ENCODE data around the gene IFIT1B.

The IFIT1B gene

DNA sequence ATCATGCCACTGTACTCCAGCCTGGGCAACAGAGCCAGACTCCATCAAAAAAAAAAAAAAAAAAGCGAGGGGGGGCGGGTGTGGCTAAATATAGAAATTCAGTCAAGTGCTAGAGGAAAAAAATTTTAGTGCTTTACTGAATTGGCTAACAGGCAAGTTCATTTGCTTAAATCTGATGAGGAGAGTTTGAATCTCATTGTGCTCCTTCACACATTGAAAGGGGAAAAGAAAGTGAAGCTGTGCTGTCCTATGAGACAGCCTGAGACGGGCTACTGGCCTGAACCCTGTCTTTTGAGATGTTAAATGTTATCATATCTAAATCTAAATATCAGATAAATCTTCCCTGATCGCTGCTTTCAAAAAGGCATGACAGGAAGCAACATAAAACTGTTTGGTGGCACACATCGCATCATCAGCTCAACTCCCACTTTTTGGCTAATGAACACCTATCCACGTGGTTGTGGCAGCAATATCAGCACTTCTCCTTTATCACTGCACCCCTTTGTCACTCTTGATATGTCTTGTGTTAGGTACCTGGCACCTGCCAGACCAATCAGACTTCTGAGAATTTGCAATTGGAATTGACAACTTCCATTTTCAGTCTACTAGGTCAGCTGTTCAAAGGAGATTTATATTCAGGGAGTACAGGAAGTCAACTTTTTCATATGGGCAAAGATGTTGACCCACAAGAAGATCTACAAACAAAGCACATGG, 14.0 kb upstream of the IFIT1B start:
- TF ChIP-seq, protein P1, sequence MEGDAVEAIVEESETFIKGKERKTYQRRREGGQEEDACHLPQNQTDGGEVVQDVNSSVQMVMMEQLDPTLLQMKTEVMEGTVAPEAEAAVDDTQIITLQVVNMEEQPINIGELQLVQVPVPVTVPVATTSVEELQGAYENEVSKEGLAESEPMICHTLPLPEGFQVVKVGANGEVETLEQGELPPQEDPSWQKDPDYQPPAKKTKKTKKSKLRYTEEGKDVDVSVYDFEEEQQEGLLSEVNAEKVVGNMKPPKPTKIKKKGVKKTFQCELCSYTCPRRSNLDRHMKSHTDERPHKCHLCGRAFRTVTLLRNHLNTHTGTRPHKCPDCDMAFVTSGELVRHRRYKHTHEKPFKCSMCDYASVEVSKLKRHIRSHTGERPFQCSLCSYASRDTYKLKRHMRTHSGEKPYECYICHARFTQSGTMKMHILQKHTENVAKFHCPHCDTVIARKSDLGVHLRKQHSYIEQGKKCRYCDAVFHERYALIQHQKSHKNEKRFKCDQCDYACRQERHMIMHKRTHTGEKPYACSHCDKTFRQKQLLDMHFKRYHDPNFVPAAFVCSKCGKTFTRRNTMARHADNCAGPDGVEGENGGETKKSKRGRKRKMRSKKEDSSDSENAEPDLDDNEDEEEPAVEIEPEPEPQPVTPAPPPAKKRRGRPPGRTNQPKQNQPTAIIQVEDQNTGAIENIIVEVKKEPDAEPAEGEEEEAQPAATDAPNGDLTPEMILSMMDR (IDR thresholded peaks at IDR 0.05; ENCODE audit: poor library complexity, severe bottlenecking), result no peak
- ATAC-seq (ENCODE audit: low read depth) (no peak), DNase-seq (ENCODE audit: low spot score) (no peak)
- H3K9me3 ChIP-seq (ENCODE audit: severe bottlenecking), result no peaks in the 10 kb centered on the region
- no peaks in the 10 kb centered on the region for H3K27me3 ChIP-seq (ENCODE audit: insufficient read depth, poor library complexity, severe bottlenecking)
- H3K36me3 ChIP-seq (ENCODE audit: low read depth), result no peaks in the 10 kb centered on the region
- H3K4me3 ChIP-seq (ENCODE audit: severe bottlenecking), result no peak overlapping the region
- no peaks in the 10 kb centered on the region for H3K4me1 ChIP-seq (ENCODE audit: insufficient read depth, poor library complexity, severe bottlenecking)
- no peak overlapping the region for H3K27ac ChIP-seq (ENCODE audit: poor library complexity, severe bottlenecking)

DNA sequence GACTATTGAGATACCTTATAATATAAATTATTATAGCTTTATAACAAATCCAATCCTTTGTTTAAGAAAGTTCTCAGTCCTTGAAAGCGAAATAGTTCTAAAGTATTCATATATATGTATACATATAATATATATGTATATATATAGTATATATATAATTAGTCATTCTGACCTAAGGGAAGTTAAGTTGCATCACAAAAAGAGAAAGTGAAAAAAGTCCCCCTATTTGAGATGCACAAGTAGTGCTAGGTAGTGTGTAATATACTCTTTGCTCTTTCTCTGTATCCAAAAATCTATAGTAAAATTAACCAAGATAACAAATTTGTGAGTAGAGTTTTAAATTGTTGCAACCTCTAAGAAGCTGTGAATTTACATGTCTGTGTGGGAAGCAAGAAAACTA, 13.3 kb upstream of the IFIT1B start:
- no peak for DNase-seq (ENCODE audit: low spot score)
- no peak overlapping the region for H3K4me3 ChIP-seq (ENCODE audit: severe bottlenecking)
- ATAC-seq (ENCODE audit: low read depth), result no peak
- no peaks in the 10 kb centered on the region for H3K27me3 ChIP-seq (ENCODE audit: insufficient read depth, poor library complexity, severe bottlenecking)
- no peak overlapping the region for H3K27ac ChIP-seq (ENCODE audit: poor library complexity, severe bottlenecking)
- H3K4me1 ChIP-seq (ENCODE audit: insufficient read depth, poor library complexity, severe bottlenecking), result no peaks in the 10 kb centered on the region
- no peaks in the 10 kb centered on the region for H3K36me3 ChIP-seq (ENCODE audit: low read depth)
- TF ChIP-seq, protein P1 (IDR thresholded peaks at IDR 0.05; ENCODE audit: poor library complexity, severe bottlenecking), result no peak
- no peaks in the 10 kb centered on the region for H3K9me3 ChIP-seq (ENCODE audit: severe bottlenecking)

DNA sequence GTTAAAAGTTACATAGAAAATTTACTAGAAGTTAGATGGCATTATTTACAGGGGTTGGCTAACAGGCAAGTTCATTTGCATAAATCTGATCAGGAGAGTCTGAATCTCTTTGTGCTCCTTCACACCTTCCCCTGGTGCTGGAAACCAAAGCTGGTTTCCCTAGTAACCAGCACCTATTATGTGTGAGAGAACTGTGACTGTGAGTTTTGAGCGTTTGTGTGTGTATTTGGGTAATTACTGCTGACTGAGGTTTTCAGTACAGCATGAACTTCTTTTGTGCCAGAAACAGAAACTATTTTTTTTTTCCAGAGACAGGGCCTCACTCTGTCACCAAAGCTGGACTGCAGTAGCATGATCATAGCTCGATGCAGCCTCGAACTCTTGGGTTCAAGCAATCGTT, 10.3 kb upstream of the IFIT1B start:
- no peak overlapping the region for H3K4me3 ChIP-seq (ENCODE audit: severe bottlenecking)
- no peaks in the 10 kb centered on the region for H3K4me1 ChIP-seq (ENCODE audit: insufficient read depth, poor library complexity, severe bottlenecking)
- H3K27ac ChIP-seq (ENCODE audit: poor library complexity, severe bottlenecking), result no peak overlapping the region
- no peaks in the 10 kb centered on the region for H3K27me3 ChIP-seq (ENCODE audit: insufficient read depth, poor library complexity, severe bottlenecking)
- DNase-seq (ENCODE audit: low spot score), result no peak
- ATAC-seq (ENCODE audit: low read depth), result no peak
- no peaks in the 10 kb centered on the region for H3K9me3 ChIP-seq (ENCODE audit: severe bottlenecking)
- no peaks in the 10 kb centered on the region for H3K36me3 ChIP-seq (ENCODE audit: low read depth)
- TF ChIP-seq, protein P1 (IDR thresholded peaks at IDR 0.05; ENCODE audit: poor library complexity, severe bottlenecking), result no peak

DNA sequence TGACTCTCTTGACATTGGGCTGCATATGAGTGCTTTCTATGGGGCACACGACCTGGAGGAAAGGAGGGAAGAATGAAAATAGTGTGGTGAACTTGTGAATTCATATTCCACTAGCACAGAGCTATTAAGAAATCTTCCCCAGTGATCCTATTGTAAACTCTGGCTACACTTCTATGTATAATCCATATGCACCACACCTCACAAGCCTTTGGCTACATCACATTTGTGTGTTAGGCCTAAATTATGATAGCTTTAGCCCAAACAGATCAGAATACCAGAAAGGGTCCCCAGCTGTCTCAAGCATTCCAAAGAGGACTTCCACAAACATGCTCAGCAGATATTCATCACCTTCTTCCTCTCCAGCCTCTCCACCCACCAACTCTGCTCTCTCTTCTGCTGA, 9.7 kb upstream of the IFIT1B start:
- Histone ChIP-seq H3K36me3 (ENCODE audit: low read depth) (no peaks in the 10 kb centered on the region), H3K4me3 (ENCODE audit: severe bottlenecking) (no peak overlapping the region), H3K27ac (ENCODE audit: poor library complexity, severe bottlenecking) (no peak overlapping the region), H3K4me1 (ENCODE audit: insufficient read depth, poor library complexity, severe bottlenecking) (no peaks in the 10 kb centered on the region), H3K27me3 (ENCODE audit: insufficient read depth, poor library complexity, severe bottlenecking) (no peaks in the 10 kb centered on the region), H3K9me3 (ENCODE audit: severe bottlenecking) (no peaks in the 10 kb centered on the region)
- DNase-seq (ENCODE audit: low spot score), result no peak
- TF ChIP-seq, protein P1 (IDR thresholded peaks at IDR 0.05; ENCODE audit: poor library complexity, severe bottlenecking), result no peak
- no peak for ATAC-seq (ENCODE audit: low read depth)

All from RWPE2 (cell line).